GM21515 (cell line): ENCODE results near the gene C19orf73.
"Not testable (repeated sequence)": the region's sequence is repeated elsewhere in the genome, so short reads cannot be mapped to it uniquely, and the experiment has no call there.

Experiments
- ATAC-seq: cut with Tn5 transposase; IDR thresholded peaks from one replicate; pipeline ENCODE4 v1.9.1; 2021; ENCODE audit not compliant: unreplicated experiment

C19orf73 gene

GRCh38 chr19:49103331-49104085 is 15.4 kb downstream of the C19orf73 start:
- ATAC-seq: no peak

GRCh38 chr19:49102303-49102702 is 16.6 kb downstream of the C19orf73 start:
- no peak for ATAC-seq

GRCh38 chr19:49101160-49101559 is 17.8 kb downstream of the C19orf73 start:
- no peak for ATAC-seq

GRCh38 chr19:49098795-49099194 is 20.1 kb downstream of the C19orf73 start:
- no peak for ATAC-seq

- no peak for ATAC-seq
Measured at GRCh38 chr19:49097453-49098288, 21.3 kb downstream of the C19orf73 start.

- ATAC-seq: no peak
Measured at GRCh38 chr19:49094505-49095482, 24.1 kb downstream of the C19orf73 start.

- no peak for ATAC-seq
Measured at GRCh38 chr19:49092686-49093085, 26.3 kb downstream of the C19orf73 start.

- no peak for ATAC-seq
Measured at GRCh38 chr19:49091391-49092038, 27.4 kb downstream of the C19orf73 start.

- no peak for ATAC-seq
Measured at GRCh38 chr19:49086296-49086695, 32.6 kb downstream of the C19orf73 start.

- no peak for ATAC-seq
Measured at GRCh38 chr19:49085868-49086232, 33.1 kb downstream of the C19orf73 start.

- peak; percentile 77 for ATAC-seq
Measured at GRCh38 chr19:49085020-49085867, 33.7 kb downstream of the C19orf73 start, which contains the start of gene SNRNP70. SNRNP70 (plus strand) TSS chr19:49085451; CDS start chr19:49086415, 964 bp downstream.

GRCh38 chr19:49084206-49085019 is 34.5 kb downstream of the C19orf73 start:
- ATAC-seq: no peak

GRCh38 chr19:49081273-49081672 is 37.7 kb downstream of the C19orf73 start:
- ATAC-seq: no peak

GRCh38 chr19:49080392-49080791 is 38.6 kb downstream of the C19orf73 start:
- ATAC-seq: no peak

GRCh38 chr19:49074869-49075268 is 44.1 kb downstream of the C19orf73 start:
- not testable (repeated sequence) for ATAC-seq

- no peak for ATAC-seq
Measured at GRCh38 chr19:49073514-49074378, 45.2 kb downstream of the C19orf73 start.

GRCh38 chr19:49071860-49072547 is 46.9 kb downstream of the C19orf73 start:
- ATAC-seq: no peak
